Fibroblast of skin of left biceps (primary cell): Measurements from ENCODE around the gene ANKRD31.
"Not testable (repeated sequence)": the region's sequence is repeated elsewhere in the genome, so short reads cannot be mapped to it uniquely, and the experiment has no call there.

ENCODE experiments used
- DNase-seq, 2 experiments: peaks; one replicate each; pipeline ENCODE4 v3.0.0-alpha.2; 2013; ENCODE audit warnings: low read depth in 2 of 2

The ANKRD31 gene

DNA sequence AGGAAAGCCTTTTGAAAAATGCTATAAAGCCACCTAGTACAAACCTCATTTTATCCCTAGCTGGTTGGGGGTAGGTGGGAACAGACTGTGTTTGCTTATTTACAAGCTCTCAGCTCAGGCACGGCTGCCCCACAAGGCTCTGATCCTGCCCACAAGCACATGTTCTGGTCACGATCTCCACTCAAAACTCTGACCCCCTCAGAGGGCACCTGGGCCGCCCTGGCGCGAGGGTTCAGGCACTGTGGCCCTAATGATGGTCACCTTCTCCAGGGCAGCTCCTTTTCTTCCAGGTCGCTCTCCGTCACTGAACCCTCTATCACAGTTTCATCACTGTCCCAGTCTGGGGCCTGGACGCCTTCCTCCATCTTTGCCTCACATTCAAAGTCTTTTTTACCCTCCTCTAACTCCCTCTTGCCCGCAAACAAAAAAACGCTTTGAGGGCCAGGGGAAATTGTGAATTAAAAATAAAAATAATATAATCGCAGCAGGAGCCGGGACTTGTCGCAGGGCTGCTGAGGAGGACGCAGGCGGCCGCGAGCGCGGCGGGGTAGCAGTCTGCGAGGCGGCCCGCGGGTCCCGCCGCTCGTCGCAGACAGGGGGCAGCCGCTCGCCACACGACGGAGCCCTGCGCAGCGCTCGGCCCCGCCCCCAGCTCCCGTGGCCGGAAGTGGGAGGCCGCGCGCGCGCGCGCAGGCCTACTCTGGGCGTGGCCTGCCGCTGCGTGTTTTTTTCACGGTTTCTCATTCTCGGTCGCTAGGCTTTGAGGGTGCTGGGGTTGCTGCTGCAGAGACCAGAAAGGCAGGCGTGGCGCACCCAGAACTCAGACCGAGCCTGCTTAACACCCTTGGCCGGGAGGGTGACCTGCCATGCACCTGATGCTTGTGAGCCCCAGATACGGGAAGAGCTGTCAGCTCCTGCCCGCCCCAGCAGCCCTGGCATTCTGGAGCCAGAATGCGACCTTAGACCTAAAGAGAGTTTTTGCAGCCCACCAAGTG lies at the start of gene ANKRD31:
Gene ANKRD31 (minus strand): TSS at position 557 of the 995 bp plus-strand sequence. CDS start 192 bp downstream, at position 365.
- DNase-seq = peak; percentile 42 to 54

GRCh38 chr5:75286211-75286773 lies 49.6 kb upstream of the ANKRD31 start:
- DNase-seq = no peak

- no peak for DNase-seq
Observed at GRCh38 chr5:75282581-75282980, 45.9 kb upstream of the ANKRD31 start.

DNA sequence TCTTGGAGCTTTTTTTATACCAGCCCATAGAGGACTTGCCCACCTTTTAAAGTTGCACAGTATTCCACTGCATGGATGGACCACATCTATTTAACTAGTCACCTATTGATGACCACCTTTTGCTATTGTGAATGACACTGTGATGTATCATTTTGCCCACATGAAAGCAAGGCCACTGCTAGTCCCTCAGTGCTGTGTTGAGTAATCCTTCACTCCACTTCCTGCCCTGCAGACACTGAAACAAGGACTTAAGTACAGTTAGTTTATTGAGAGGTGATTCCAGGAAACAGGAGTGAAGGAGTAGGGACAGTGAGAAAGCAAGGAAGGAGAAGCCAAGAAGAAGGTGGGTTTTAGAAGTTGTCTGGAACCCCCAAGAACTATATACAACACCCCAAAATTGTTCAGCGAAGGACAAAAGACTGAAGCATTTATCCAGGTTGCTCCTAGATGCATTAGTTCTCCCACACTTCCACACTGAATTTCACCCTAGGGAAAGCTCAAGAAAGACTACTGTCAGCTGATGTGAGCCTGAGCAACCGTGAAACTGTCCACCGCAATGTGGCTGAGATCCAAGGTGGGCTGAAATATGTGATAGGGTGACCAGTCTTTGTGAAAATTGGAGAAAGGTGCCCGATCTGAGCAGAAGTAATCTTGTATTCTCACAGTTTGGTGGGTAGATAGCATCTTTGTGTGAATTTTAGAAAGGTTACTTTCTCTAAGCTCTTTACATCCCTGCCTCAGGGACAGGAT lies 45.2 kb upstream of the ANKRD31 start:
- DNase-seq = no peak

- DNase-seq = no peak
Observed at GRCh38 chr5:75279321-75279720, 42.6 kb upstream of the ANKRD31 start.

GRCh38 chr5:75277463-75277862 lies 40.8 kb upstream of the ANKRD31 start:
- no peak for DNase-seq

- no peak for DNase-seq
Observed at GRCh38 chr5:75275756-75276155, 39.1 kb upstream of the ANKRD31 start.

GRCh38 chr5:75275147-75275546 lies 38.5 kb upstream of the ANKRD31 start:
- DNase-seq = no peak

- no peak for DNase-seq
Observed at GRCh38 chr5:75274486-75274885, 37.8 kb upstream of the ANKRD31 start.

DNA sequence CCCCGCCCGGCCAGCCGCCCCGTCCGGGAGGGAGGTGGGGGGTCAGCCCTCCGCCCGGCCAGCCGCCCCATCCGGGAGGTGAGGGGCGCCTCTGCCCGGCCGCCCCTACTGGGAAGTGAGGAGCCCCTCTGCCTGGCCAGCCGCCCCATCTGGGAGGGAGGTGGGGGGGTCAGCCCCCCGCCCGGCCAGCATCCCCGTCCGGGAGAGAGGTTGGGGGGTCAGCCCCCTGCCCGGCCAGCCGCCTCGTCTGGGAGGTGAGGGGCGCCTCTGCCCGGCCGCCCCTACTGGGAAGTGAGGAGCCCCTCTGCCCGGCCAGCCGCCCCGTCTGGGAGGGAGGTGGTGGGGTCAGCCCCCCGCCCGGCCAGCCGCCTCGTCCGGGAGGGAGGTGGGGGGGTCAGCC lies 33.9 kb upstream of the ANKRD31 start:
- DNase-seq = not testable (repeated sequence)

- peak in 1 of 2 experiments; percentile 1 for DNase-seq
Observed at GRCh38 chr5:75265731-75266130, 29.1 kb upstream of the ANKRD31 start.

DNA sequence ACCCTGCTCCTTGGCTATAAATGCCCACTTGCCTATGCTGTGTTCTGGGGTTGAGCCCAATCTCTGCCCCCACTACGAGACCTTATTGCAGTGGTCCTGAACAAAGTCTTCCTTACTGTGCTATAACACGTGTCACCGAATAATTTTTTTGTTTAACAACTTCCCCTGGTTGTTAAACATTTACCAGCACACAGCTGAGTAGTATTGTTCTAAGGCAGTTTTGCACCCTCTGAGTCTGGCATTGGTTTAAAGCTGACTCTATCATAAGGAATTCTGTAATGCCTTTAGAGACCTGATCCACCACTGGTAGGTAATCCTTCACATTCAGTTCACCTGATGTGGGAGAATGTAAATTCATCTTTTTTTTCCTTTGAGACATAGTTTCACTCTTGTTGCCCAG lies 25.6 kb upstream of the ANKRD31 start:
- no peak for DNase-seq

- DNase-seq = no peak
Observed at GRCh38 chr5:75260708-75261107, 24.0 kb upstream of the ANKRD31 start.

- not testable (repeated sequence) for DNase-seq
Observed at GRCh38 chr5:75250452-75250851, 13.8 kb upstream of the ANKRD31 start.

DNA sequence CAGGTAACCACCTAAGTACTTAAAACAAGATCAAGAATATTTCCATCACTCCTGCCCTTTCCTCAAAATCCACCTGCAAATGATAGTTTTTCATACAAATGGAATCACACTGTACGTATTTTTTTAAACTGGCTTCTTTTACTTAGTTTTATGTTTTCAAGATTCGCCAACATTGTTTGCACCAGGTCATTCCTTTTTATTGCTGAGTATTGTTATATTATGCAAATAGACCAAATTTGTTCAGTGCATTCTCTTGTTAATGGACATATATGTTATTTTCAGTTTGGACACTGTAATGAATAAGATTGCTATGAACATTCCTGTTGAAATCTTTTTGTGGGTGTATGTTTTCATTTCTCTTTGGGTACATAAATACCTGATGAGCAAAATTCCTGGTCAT lies 8.3 kb upstream of the ANKRD31 start:
- no peak for DNase-seq

DNA sequence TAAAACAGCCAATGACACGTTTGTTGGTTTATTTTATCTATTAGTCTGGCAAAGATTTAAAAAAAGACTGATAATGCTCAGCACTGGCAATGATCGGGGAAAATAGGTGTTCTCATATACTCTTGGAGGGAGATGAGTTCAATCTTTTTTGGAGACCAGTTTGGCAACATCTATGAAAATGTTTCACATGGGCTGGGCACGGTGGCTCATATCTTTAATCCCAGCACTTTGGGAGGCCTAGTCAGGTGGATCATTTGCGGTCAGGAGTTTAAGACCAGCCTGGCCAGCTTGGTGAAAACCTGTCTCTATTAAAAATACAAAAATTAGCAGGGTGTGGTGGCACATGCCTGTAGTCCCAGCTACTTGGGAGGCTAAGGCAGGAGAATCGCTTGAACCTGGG lies 6.8 kb upstream of the ANKRD31 start:
- no peak for DNase-seq

GRCh38 chr5:75243100-75243499 lies 6.4 kb upstream of the ANKRD31 start:
- no peak for DNase-seq

DNA sequence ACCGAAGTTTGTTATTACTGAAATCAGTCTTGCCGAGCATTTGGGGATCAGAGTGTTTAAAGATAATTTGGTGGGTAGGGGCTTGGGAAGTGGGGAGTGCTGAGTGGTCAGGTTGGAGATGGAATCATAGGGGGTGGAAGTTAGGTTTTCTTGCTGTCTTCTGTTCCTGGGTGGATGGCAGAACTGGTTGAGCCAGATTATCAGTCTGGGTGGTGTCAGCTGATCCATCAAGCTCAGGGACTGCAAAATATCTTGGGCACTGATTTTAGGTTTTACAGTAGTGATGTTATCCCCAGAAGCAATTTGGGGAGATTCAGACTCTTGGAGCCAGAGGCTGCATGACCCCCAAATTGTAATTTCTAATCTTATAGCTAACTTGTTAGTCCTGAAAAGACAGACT lies 5.4 kb upstream of the ANKRD31 start:
- no peak for DNase-seq

DNA sequence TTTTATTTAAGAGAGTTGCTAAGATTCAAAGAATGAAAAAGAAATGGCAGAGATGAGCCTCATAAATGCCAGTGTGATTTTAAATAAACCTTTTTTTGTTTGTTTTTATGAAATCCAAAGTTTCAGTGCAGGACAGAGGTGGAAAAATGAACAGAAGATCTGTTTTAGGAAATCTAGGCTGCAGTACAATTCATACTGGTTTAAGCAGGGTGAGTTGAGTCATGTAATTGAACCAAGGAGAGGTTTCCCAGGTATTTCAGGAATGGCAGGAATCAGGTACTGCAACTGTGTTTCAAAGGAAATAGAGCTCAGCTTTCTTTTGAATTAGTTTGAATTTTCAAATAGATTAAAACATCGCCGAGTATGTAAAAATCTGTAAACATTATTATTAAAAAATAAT lies 3.0 kb upstream of the ANKRD31 start:
- no peak for DNase-seq

DNA sequence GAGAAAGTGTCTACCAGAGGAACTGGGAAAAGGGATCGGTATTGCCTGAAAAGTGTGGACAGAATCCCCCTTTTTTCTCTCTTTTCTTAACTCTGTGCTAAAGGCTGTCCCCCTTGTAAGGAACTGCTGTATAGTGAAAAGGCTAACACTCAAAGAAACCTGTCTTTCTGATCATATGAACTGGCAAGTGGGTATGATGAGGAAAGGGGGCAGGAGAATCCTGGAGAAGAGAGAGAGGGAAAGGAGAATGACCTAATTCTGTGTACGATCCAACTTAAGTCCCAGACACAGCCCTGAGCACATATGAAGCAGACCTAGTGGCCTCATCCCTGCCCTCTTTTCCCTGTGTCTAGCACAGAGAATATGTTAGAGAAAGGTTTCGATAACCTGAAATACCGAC lies 967 bp downstream of the ANKRD31 start:
- DNase-seq = no peak

DNA sequence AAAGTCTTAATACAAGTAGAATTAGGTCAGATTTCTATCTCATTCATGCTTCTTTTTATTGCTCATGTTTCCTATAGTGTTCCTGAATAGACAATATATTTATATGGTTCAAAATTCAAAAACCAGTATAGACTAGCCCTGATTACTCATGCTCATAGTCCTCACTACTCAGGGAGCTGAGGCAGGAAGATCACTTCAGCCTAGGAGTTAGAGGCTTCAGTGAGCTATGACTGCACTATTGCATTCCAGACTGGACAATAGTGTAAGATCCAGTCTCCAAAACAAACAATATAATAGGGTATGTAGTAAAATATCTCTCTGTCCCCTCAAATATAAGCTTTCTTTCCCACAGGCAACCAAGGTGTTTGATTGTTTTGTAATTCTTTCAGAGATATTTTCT lies 2.4 kb downstream of the ANKRD31 start:
- no peak for DNase-seq

DNA sequence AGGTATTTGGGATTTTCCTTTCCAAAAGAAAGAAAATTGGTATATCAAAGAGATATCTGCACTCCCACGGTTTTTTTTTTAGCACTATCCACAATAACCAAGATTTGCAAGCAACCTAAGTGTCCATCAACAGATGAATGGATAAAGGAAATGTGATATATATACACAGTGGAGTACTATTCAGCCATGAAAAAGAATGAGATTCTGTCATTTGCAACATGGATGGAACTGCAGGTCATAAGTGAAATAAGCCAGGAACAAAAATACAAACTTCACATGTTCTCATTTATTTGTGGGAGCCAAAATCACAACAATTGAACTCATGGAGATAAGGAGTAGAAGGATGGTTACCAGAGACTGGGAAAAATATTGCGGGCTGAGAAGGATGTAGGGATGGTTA lies 9.8 kb downstream of the ANKRD31 start:
- DNase-seq = no peak
